H9 (cell line): ENCODE data around the gene MYO1D. TPM values are rescaled to one million over a fixed set of nuclear protein-coding genes. Genes with fewer than 3 reads are reported as not detected.

Experiments used
- DNase-seq: peaks from one replicate; pipeline ENCODE4 v3.0.0-alpha.2; 2017
- H2AFZ ChIP-seq: one replicate; pipeline ENCODE4 v1.6.1; 2013; ENCODE audit warnings: mild to moderate bottlenecking, low read length, control low read depth, moderate library complexity
- H2AK5ac ChIP-seq: 2 replicates; pipeline ENCODE4 v1.6.1; 2013; ENCODE audit warnings: low read length, control low read depth, mixed read lengths; ENCODE audit not compliant: insufficient read length
- H2BK120ac ChIP-seq: one replicate; pipeline ENCODE4 v1.6.1; 2013; ENCODE audit warnings: low read depth, mild to moderate bottlenecking, low read length, control low read depth, inconsistent platforms; ENCODE audit not compliant: poor library complexity, severe bottlenecking
- H2BK12ac ChIP-seq: 2 replicates; pipeline ENCODE4 v1.6.1; 2013; ENCODE audit warnings: low read length, control low read depth, mixed read lengths, low read depth; ENCODE audit not compliant: insufficient read length
- H2BK15ac ChIP-seq: 2 replicates; pipeline ENCODE4 v1.6.1; 2013; ENCODE audit warnings: low read depth, low read length, control low read depth
- H2BK20ac ChIP-seq: one replicate; pipeline ENCODE4 v1.6.1; 2013; ENCODE audit warnings: low read depth, mild to moderate bottlenecking, low read length, control low read depth, inconsistent platforms; ENCODE audit not compliant: poor library complexity, severe bottlenecking
- H2BK5ac ChIP-seq: 2 replicates; pipeline ENCODE4 v1.6.1; 2013; ENCODE audit warnings: low read length, control low read depth, mixed read lengths; ENCODE audit not compliant: insufficient read length
- H3K14ac ChIP-seq: 2 replicates; pipeline ENCODE4 v1.6.1; 2013; ENCODE audit warnings: low read length, control low read depth; ENCODE audit not compliant: insufficient read depth
- H3K18ac ChIP-seq: 2 replicates; pipeline ENCODE4 v1.6.1; 2013; ENCODE audit warnings: low read depth, mild to moderate bottlenecking, mixed read lengths, low read length, control low read depth; ENCODE audit not compliant: insufficient read length
- H3K23ac ChIP-seq: 2 replicates; pipeline ENCODE4 v1.6.1; 2013; ENCODE audit warnings: low read length, control low read depth, mixed read lengths, low read depth; ENCODE audit not compliant: insufficient read length
- H3K23me2 ChIP-seq: 2 replicates; pipeline ENCODE4 v1.6.1; 2013; ENCODE audit warnings: low read depth, mild to moderate bottlenecking, mixed read lengths, low read length, control low read depth; ENCODE audit not compliant: insufficient read length, poor library complexity, severe bottlenecking
- H3K27ac ChIP-seq: 2 replicates; pipeline ENCODE4 v1.5.1; 2013; ENCODE audit warnings: low read length, control low read depth, mixed read lengths, low read depth; ENCODE audit not compliant: insufficient read length
- H3K27me3 ChIP-seq: 2 replicates; pipeline ENCODE4 v1.6.1; 2013; ENCODE audit warnings: low read length, control low read depth, inconsistent platforms; ENCODE audit not compliant: insufficient read depth
- H3K4ac ChIP-seq: 2 replicates; pipeline ENCODE4 v1.6.1; 2013; ENCODE audit warnings: low read depth, mild to moderate bottlenecking, control low read depth, inconsistent platforms, low read length, moderate library complexity
- H3K4me1 ChIP-seq: 2 replicates; pipeline ENCODE4 v1.6.1; 2013; ENCODE audit warnings: low read length, control low read depth, inconsistent platforms; ENCODE audit not compliant: insufficient read depth
- H3K4me2 ChIP-seq: 2 replicates; pipeline ENCODE4 v1.6.1; 2013; ENCODE audit warnings: low read length, control low read depth, mixed read lengths; ENCODE audit not compliant: insufficient read length, insufficient read depth
- H3K56ac ChIP-seq: 2 replicates; pipeline ENCODE4 v1.6.1; 2013; ENCODE audit warnings: low read depth, mild to moderate bottlenecking, mixed read lengths, low read length, control low read depth; ENCODE audit not compliant: insufficient read length
- H3K79me1 ChIP-seq: 2 replicates; pipeline ENCODE4 v1.6.1; 2013; ENCODE audit warnings: low read depth, mild to moderate bottlenecking, moderate library complexity, low read length, control low read depth, inconsistent platforms; ENCODE audit not compliant: insufficient read depth, poor library complexity, severe bottlenecking
- H3K79me2 ChIP-seq: 2 replicates; pipeline ENCODE4 v1.6.1; 2013; ENCODE audit warnings: low read length, control low read depth, inconsistent platforms; ENCODE audit not compliant: insufficient read depth
- H3K9ac ChIP-seq: 2 replicates; pipeline ENCODE4 v1.6.1; 2013; ENCODE audit warnings: low read length, control low read depth, mixed read lengths; ENCODE audit not compliant: insufficient read length; ENCODE audit errors: extremely low read depth
- H3K9me3 ChIP-seq: one replicate; pipeline ENCODE4 v1.6.1; 2013; ENCODE audit warnings: low read depth, low read length, inconsistent platforms; ENCODE audit not compliant: control insufficient read depth
- H3T11ph ChIP-seq: one replicate; pipeline ENCODE4 v1.6.1; 2013; ENCODE audit warnings: mild to moderate bottlenecking, low read length, control low read depth, inconsistent platforms
- H4K20me1 ChIP-seq: one replicate; pipeline ENCODE4 v1.6.1; 2013; ENCODE audit not compliant: control insufficient read depth, insufficient read length, insufficient read depth
- H4K5ac ChIP-seq: 2 replicates; pipeline ENCODE4 v1.6.1; 2013; ENCODE audit warnings: low read depth, mild to moderate bottlenecking, mixed read lengths, low read length, control low read depth; ENCODE audit not compliant: insufficient read length
- H4K8ac ChIP-seq: replicated peaks from 2 replicates; pipeline ENCODE4 v1.6.1; 2013; ENCODE audit warnings: low read length, control low read depth, mixed read lengths, low read depth; ENCODE audit not compliant: insufficient read length
- H4K91ac ChIP-seq: 2 replicates; pipeline ENCODE4 v1.6.1; 2013; ENCODE audit warnings: low read depth, mild to moderate bottlenecking, moderate library complexity, mixed read lengths, low read length, control low read depth; ENCODE audit not compliant: insufficient read length
- H3K27ac Mint-ChIP-seq, 3 experiments: 2 replicates in 2 of 3; 3 replicates in 1 of 3; pipeline ENCODE4 v1.8.0; 2020 to 2021; ENCODE audit warnings: mixed read lengths in 3 of 3, mild to moderate bottlenecking in 1 of 3, moderate library complexity in 1 of 3
- H3K27me3 Mint-ChIP-seq: 2 replicates; pipeline ENCODE4 v1.8.0; 2021; ENCODE audit warnings: low read depth, mild to moderate bottlenecking, moderate library complexity, mixed read lengths
- H3K36me3 Mint-ChIP-seq, 3 experiments: 2 replicates in 2 of 3; 3 replicates in 1 of 3; pipeline ENCODE4 v1.8.0; 2020 to 2021; ENCODE audit warnings: low read depth in 3 of 3, mixed read lengths in 3 of 3; ENCODE audit not compliant: insufficient read depth in 1 of 3
- H3K4me1 Mint-ChIP-seq, 2 experiments: 2 replicates each; pipeline ENCODE4 v1.8.0; 2020; ENCODE audit warnings: mixed read lengths in 2 of 2
- H3K4me3 Mint-ChIP-seq, 2 experiments: 2 replicates in 1 of 2; 3 replicates in 1 of 2; pipeline ENCODE4 v1.8.0; 2020 to 2021; ENCODE audit warnings: mild to moderate bottlenecking in 2 of 2, mixed read lengths in 2 of 2, moderate library complexity in 1 of 2
- H3K9me3 Mint-ChIP-seq, 2 experiments: 2 replicates in 1 of 2; 3 replicates in 1 of 2; pipeline ENCODE4 v1.8.0; 2020; ENCODE audit warnings: mild to moderate bottlenecking in 2 of 2, mixed read lengths in 2 of 2, moderate library complexity in 1 of 2
- WGBS: extraction: QIAGEN DNeasy Blood & Tissue Kit; methylation state at CpG from one replicate; pipeline ENCODE4 v1.1.7; 2013; ENCODE audit warnings: missing lambda C conversion rate, low lambda C conversion rate, mixed read lengths; ENCODE audit not compliant: insufficient read length; ENCODE audit errors: extremely low coverage; 5-methylcytosine and 5-hydroxymethylcytosine counted together
- total RNA-seq: library from RNA; stranded (reverse); gene quantifications from 2 replicates; pipeline ENCODE4 v1.2.1, GENCODE V29; 2021
- TF ChIP-seq, protein P1 (sequence below): fragments of 200-600 bp; sonication (generic); conservative IDR thresholded peaks from 3 replicates; pipeline ENCODE4 v1.8.0; 2021; ENCODE audit warnings: antibody characterized with exemption, mild to moderate bottlenecking

Gene MYO1D
- total RNA-seq, 1 experiment from 2014 or later: 19.0 TPM

DNA sequence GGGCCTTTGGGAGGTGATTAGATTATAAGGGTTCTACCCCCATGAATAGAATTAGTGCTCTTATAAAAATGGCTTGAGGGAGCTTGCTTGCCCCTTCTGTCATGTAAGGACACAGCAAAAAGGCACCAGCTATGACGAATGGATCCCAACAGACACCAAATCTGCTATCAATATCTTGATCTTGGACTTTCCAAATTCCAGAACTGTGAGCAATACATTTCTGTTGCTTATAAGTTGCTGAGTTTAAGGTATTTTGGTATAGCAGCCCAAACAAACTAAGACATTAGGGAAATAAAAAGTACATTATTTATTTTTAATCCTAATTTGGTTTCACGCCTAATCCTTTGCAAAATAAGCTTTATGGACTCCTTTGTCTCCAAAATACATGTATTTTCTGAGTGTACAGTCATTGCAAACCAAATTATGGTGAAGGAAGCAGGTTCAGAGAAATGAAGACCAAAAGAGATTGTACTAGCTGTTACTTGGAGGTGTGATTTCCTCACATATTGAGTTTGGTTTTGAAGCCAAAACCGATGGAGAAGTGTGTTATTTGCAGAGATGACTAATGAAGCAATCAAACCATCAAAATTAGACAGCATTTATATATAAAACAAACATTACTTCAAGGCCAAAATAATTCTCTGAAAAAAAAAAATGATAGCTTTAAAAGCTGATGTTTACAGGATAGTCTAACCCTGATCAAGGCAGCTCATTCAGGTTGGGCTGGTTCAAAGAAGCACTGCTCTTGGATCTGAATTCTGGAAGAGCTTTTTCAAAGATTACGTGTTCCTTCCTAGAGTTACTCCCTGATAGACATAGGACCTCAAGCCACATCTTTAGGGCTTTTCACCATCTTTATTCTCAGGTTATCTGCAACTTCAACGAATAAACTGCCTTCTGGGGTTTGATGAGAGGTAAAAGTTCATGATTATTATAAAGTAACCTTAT is 71.6 kb downstream of the MYO1D start:
- Histone ChIP-seq H2AFZ (no peak overlapping the region), H3K4me2 (no peak overlapping the region), H2BK15ac (no peak overlapping the region), H2BK20ac (no peak overlapping the region), H2BK5ac (no peak overlapping the region), H3K4ac (no peak overlapping the region), H3K79me1 (no peaks in the 10 kb centered on the region), H3K9me3 (no peaks in the 10 kb centered on the region), H3K18ac (no peak overlapping the region), H2BK12ac (no peak overlapping the region), H2AK5ac (no peak overlapping the region), H4K5ac (no peak overlapping the region), H3K56ac (no peak overlapping the region), H3K27me3 (no peaks in the 10 kb centered on the region; the same call in 1 of the 2 replicates), H3K27ac (no peak overlapping the region), H4K91ac (no peak overlapping the region), H3T11ph (no peak overlapping the region), H3K14ac (no peak overlapping the region), H3K9ac (no peak overlapping the region), H4K8ac (no peak overlapping the region), H2BK120ac (no peak overlapping the region), H3K23ac (no peak overlapping the region), H3K79me2 (0 out of 2 replicates have a peak, but pooled peaks cover 2% of the 10 kb centered on the region), H3K4me1 (no peaks in the 10 kb centered on the region; the same call in 1 of the 2 replicates), H4K20me1 (no peaks in the 10 kb centered on the region), H3K23me2 (no peaks in the 10 kb centered on the region)
- H3K4me3 Mint-ChIP-seq: no peak overlapping the region
- H3K9me3 Mint-ChIP-seq: no peaks in the 10 kb centered on the region
- TF ChIP-seq, protein P1, sequence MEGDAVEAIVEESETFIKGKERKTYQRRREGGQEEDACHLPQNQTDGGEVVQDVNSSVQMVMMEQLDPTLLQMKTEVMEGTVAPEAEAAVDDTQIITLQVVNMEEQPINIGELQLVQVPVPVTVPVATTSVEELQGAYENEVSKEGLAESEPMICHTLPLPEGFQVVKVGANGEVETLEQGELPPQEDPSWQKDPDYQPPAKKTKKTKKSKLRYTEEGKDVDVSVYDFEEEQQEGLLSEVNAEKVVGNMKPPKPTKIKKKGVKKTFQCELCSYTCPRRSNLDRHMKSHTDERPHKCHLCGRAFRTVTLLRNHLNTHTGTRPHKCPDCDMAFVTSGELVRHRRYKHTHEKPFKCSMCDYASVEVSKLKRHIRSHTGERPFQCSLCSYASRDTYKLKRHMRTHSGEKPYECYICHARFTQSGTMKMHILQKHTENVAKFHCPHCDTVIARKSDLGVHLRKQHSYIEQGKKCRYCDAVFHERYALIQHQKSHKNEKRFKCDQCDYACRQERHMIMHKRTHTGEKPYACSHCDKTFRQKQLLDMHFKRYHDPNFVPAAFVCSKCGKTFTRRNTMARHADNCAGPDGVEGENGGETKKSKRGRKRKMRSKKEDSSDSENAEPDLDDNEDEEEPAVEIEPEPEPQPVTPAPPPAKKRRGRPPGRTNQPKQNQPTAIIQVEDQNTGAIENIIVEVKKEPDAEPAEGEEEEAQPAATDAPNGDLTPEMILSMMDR: no peak
- no peaks in the 10 kb centered on the region for H3K36me3 Mint-ChIP-seq
- H3K27me3 Mint-ChIP-seq: no peaks in the 10 kb centered on the region
- WGBS: no CpG with 5 or more reads among the region's 5 CpGs
- DNase-seq: no peak
- H3K27ac Mint-ChIP-seq: no peak overlapping the region
- H3K4me1 Mint-ChIP-seq: peaks cover 6 to 7% of the 10 kb centered on the region in 2 experiments
